ENCODE measurements around the gene JCAD. TPM values are rescaled to one million over a fixed set of nuclear protein-coding genes. Genes with fewer than 3 reads are reported as not detected.
"Not testable (repeated sequence)": the region's sequence is repeated elsewhere in the genome, so short reads cannot be mapped to it uniquely, and the experiment has no call there.

JCAD gene
- total RNA-seq, 2 experiments from 2014 or later: not detected

- no peak overlapping the region for H3K27ac Mint-ChIP-seq
- CTCF ChIA-PET: interaction anchor here (0.6 to 1.6 kb wide), 11 partner anchors 13 to 590 kb away, joined by 3 to 7 read pairs (median 3); no protein-coding TSS in a partner anchor
These were observed 58.4 kb downstream of the JCAD start for GRCh38 chr10:30000802-30001571.

DNA sequence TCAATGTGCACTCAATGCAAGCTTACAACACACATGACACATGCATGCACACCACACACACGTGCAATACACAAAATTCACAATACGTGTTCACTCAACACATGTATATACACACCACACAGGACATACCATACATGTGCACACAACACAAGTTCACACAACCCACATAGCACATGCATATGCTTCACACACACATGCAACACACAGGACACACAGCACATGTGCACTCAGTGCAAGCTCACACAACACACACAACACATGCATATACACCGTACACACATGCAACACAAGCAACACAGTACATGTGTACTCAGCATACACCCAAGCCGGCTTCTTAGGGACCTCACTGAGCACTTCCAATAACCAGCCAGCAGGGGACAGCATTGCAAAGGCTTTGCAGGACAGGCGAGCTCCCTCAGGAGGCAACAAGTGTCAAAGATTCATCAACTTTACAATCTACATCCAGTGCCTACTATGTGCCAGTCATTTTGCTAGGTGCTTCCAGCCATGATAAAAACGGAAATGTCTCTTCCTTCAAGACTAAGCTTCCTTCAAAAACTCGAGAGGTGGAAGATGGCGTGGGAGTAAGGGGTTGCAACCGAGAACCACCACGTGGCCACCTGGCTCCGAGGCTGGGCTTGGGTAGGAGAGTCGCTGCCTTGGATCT is 61.1 kb downstream of the JCAD start:
- peaks cover 9% of the 10 kb centered on the region for H3K4me1 Mint-ChIP-seq
- ChIA-PET POLR2A (interaction anchor here (0.6 kb wide), 1 partner anchor 85 kb away, joined by 4 read pairs; no protein-coding TSS in a partner anchor), CTCF (interaction anchor here (0.5 to 1.9 kb wide), 20 partner anchors 13 to 1467 kb away, joined by 3 to 9 read pairs (median 4); no protein-coding TSS in a partner anchor)
- ATAC-seq (peak; percentile 82), DNase-seq (peak; percentile 86)
- no peak overlapping the region for H3K27ac Mint-ChIP-seq
- H3K36me3 Mint-ChIP-seq (ENCODE audit: low read depth): no peaks in the 10 kb centered on the region
- peaks cover 33% of the 10 kb centered on the region for H3K27me3 Mint-ChIP-seq
- H3K4me3 Mint-ChIP-seq: no peak overlapping the region
- intact Hi-C loops (cut with DNase I, micrococcal nuclease): loop anchor here (1.0 to 2.0 kb wide), 3 partner anchors 243 to 593 kb away; no protein-coding TSS in a partner anchor
- no peaks in the 10 kb centered on the region for H3K9me3 Mint-ChIP-seq (ENCODE audit: low read depth)

More at GRCh38 chr10:30000802-30001571, 58.4 kb downstream of the JCAD start:
- Mint-ChIP-seq H3K9me3 (ENCODE audit: low read depth) (no peaks in the 10 kb centered on the region), H3K36me3 (ENCODE audit: low read depth) (no peaks in the 10 kb centered on the region), H3K4me1 (peaks cover 9% of the 10 kb centered on the region), H3K27me3 (peaks cover 30% of the 10 kb centered on the region), H3K4me3 (no peak overlapping the region)
- POLR2A ChIA-PET: no interaction called here
- intact Hi-C loops (cut with DNase I, micrococcal nuclease): no loop called here
- no peak for DNase-seq
- no peak for ATAC-seq

DNA sequence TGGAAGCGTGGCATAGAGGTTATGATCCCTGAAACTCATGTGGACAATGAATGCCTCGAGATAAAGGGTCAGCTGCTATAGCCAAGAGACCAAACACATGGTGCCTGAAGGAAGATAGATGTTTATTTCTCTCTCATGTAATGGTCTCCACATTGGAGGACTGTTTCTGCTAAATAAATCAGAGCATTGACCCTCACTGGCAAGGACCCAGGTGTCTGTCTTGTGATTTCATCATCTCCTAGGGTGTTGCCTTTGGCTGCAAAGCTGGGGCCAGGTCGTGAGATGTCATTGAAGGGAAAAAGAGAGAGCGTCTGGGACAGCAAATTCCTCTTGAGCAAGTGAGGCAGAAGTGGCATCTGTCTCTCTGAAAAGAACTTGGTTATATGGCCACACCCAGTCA is 64.6 kb downstream of the JCAD start:
- Mint-ChIP-seq H3K4me1 (no peaks in the 10 kb centered on the region), H3K27ac (no peak overlapping the region), H3K9me3 (ENCODE audit: low read depth) (no peaks in the 10 kb centered on the region), H3K27me3 (peaks cover 33% of the 10 kb centered on the region), H3K4me3 (no peak overlapping the region), H3K36me3 (ENCODE audit: low read depth) (no peaks in the 10 kb centered on the region)
- DNase-seq: no peak
- ChIA-PET CTCF (no interaction called here), POLR2A (no interaction called here)
- intact Hi-C loops (cut with DNase I, micrococcal nuclease): no loop called here
- ATAC-seq: no peak

GRCh38 chr10:29993319-29993915 is 66.0 kb downstream of the JCAD start:
- H3K4me1 Mint-ChIP-seq: no peaks in the 10 kb centered on the region
- no peaks in the 10 kb centered on the region for H3K36me3 Mint-ChIP-seq (ENCODE audit: low read depth)
- CTCF ChIA-PET: no interaction called here
- H3K27ac Mint-ChIP-seq: no peak overlapping the region
- POLR2A ChIA-PET: no interaction called here
- no peak for ATAC-seq
- peaks cover 33% of the 10 kb centered on the region for H3K27me3 Mint-ChIP-seq
- intact Hi-C loops (cut with DNase I, micrococcal nuclease): no loop called here
- H3K9me3 Mint-ChIP-seq (ENCODE audit: low read depth): no peaks in the 10 kb centered on the region
- no peak for DNase-seq
- H3K4me3 Mint-ChIP-seq: no peak overlapping the region

DNA sequence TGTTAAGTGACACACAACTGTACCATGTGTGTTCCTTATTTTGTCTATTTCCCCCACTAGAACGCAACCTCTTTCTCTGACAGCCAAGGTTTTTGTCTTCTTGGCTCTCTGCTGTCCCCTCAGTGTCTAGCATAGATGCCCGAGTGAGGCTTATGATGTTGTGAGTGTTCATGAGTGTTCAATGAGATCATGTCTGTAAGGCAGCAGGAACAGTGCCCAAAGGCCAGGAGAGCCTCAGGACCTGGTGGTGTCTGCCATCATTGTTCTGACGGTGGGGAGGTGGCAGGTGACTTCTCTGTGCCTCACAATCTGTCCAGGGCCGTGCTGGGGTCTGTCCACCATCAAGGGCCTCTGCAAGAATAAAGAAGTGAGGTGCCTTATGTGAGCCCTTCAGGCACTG is 66.5 kb downstream of the JCAD start:
- intact Hi-C loops (cut with DNase I, micrococcal nuclease): no loop called here
- H3K27ac Mint-ChIP-seq: no peak overlapping the region
- ChIA-PET CTCF (no interaction called here), POLR2A (no interaction called here)
- peaks cover 28% of the 10 kb centered on the region for H3K27me3 Mint-ChIP-seq
- no peak for DNase-seq
- H3K4me3 Mint-ChIP-seq: no peak overlapping the region
- ATAC-seq: no peak
- no peaks in the 10 kb centered on the region for H3K9me3 Mint-ChIP-seq (ENCODE audit: low read depth)
- H3K4me1 Mint-ChIP-seq: no peaks in the 10 kb centered on the region
- H3K36me3 Mint-ChIP-seq (ENCODE audit: low read depth): no peaks in the 10 kb centered on the region

DNA sequence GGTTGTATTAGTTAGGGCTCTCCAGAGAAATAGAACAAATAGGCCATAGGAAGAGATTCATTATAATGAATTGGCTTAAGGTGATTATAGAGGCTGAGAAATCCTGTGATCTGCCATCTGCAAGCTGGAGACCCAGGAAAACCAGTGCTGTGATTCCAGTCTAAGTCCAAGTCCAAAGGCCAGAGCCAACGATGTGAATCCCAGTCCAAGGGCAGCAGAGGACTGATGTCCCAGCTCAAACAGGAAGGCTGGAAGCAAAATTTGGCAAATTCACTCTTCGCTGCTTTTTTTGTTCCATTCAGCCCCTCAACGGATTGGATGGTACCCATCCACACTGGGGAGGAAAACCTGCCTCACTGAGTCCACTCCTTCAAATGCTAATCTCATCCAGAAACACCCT is 68.0 kb downstream of the JCAD start:
- Mint-ChIP-seq H3K27ac (no peak overlapping the region), H3K36me3 (ENCODE audit: low read depth) (no peaks in the 10 kb centered on the region), H3K27me3 (peaks cover 17% of the 10 kb centered on the region), H3K4me1 (no peaks in the 10 kb centered on the region), H3K4me3 (no peak overlapping the region), H3K9me3 (ENCODE audit: low read depth) (no peaks in the 10 kb centered on the region)
- intact Hi-C loops (cut with DNase I, micrococcal nuclease): no loop called here
- POLR2A ChIA-PET: no interaction called here
- DNase-seq (no peak), ATAC-seq (no peak)
- CTCF ChIA-PET: no interaction called here

GRCh38 chr10:29987471-29987870 is 71.9 kb downstream of the JCAD start:
- H3K4me1 Mint-ChIP-seq: no peaks in the 10 kb centered on the region
- H3K27me3 Mint-ChIP-seq: peaks cover 7% of the 10 kb centered on the region
- no peak overlapping the region for H3K27ac Mint-ChIP-seq
- ChIA-PET POLR2A (no interaction called here), CTCF (no interaction called here)
- no peak for ATAC-seq
- peaks cover 6% of the 10 kb centered on the region for H3K9me3 Mint-ChIP-seq (ENCODE audit: low read depth)
- intact Hi-C loops (cut with DNase I, micrococcal nuclease): no loop called here
- no peak overlapping the region for H3K4me3 Mint-ChIP-seq
- DNase-seq: no peak
- no peaks in the 10 kb centered on the region for H3K36me3 Mint-ChIP-seq (ENCODE audit: low read depth)

DNA sequence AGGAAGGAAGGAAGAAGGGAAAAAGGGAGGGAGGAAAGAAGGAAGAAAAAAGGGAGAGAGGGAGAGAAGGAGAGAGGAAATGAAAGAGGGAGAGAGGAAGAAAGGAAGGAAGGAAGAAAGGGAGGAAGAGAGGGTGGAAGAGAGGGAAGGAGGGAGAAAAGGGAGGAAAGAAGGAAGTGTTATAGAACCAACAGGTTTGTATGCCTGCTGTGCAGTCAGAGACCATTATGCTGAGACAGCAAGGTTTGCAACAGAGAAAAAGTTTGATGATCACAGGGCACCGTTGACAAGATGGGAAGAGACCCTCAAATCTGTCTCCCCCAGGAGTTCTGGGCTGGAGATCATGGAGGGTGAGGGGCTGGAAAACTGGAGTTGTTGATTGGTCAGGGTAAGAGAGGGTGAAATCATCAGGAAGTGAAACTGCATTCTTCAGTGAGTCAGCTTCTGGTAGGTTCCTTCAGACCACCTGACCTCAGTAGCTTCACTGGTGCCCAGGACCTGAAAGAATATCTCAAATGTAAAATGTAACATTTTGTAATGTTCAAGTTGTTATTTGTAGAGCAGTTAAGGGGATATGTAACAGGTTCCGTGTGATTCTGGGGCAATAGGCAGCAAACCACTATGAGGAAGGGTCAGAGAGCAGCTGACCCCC is 76.3 kb downstream of the JCAD start:
- peaks cover 4% of the 10 kb centered on the region for H3K27me3 Mint-ChIP-seq
- no peak overlapping the region for H3K4me3 Mint-ChIP-seq
- H3K36me3 Mint-ChIP-seq (ENCODE audit: low read depth): no peaks in the 10 kb centered on the region
- no peak overlapping the region for H3K27ac Mint-ChIP-seq
- ChIA-PET POLR2A (no interaction called here), CTCF (no interaction called here)
- no peak for ATAC-seq
- peaks cover 9% of the 10 kb centered on the region for H3K9me3 Mint-ChIP-seq (ENCODE audit: low read depth)
- no peaks in the 10 kb centered on the region for H3K4me1 Mint-ChIP-seq
- DNase-seq: no peak
- intact Hi-C loops (cut with DNase I, micrococcal nuclease): no loop called here

DNA sequence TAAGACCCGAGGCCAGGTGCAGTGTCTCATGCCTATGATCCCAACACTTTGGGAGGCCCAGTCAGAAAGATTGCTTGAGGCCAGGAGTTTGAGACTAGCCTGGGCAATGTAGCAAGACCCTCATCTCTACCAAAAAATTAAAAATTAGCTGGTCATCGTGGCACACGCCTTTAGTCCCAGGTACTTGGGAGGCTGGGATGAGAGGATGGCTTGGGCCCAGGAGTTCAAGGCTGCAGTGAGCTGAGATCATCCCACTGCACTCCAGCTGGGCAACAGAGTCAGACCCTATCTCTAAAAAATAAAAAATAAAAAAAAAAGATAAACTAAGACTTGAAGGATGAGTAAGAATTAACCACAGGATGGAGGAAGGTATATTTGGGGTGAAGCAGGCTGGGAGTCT is 77.9 kb downstream of the JCAD start:
- Mint-ChIP-seq H3K4me3 (no peak overlapping the region), H3K36me3 (ENCODE audit: low read depth) (no peaks in the 10 kb centered on the region), H3K27ac (no peak overlapping the region), H3K4me1 (no peaks in the 10 kb centered on the region), H3K27me3 (peaks cover 8% of the 10 kb centered on the region), H3K9me3 (ENCODE audit: low read depth) (peaks cover 9% of the 10 kb centered on the region)
- intact Hi-C loops (cut with DNase I, micrococcal nuclease): no loop called here
- ChIA-PET CTCF (interaction anchor here (0.6 kb wide), 1 partner anchor 251 kb away, joined by 3 read pairs; no protein-coding TSS in a partner anchor), POLR2A (no interaction called here)
- DNase-seq (no peak), ATAC-seq (no peak)

- DNase-seq: no peak
- H3K4me3 Mint-ChIP-seq: no peak overlapping the region
- intact Hi-C loops (cut with DNase I, micrococcal nuclease): no loop called here
- ATAC-seq: no peak
- H3K36me3 Mint-ChIP-seq (ENCODE audit: low read depth): no peaks in the 10 kb centered on the region
- peaks cover 9% of the 10 kb centered on the region for H3K9me3 Mint-ChIP-seq (ENCODE audit: low read depth)
- no peaks in the 10 kb centered on the region for H3K4me1 Mint-ChIP-seq
- H3K27me3 Mint-ChIP-seq: peaks cover 10% of the 10 kb centered on the region
- H3K27ac Mint-ChIP-seq: no peak overlapping the region
- POLR2A ChIA-PET: no interaction called here
- CTCF ChIA-PET: no interaction called here
These were observed 79.3 kb downstream of the JCAD start for GRCh38 chr10:29980084-29980483.

DNA sequence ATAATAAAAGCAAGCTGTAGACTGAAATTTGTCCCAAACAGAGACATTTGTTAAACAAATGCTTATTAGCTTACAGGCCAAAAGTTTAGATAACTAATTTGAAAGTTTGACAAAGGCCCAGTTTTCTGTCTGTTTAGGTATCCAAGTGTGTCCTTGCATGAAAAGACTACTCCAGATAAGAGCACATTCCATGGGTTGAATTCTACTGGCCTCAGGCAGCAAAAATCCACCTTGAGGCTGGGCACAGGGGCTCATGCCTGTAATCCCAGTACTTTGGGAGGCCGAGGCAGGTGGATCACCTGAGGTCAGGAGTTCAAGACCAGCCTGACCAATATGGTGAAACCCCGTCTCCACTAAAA is 80.0 kb downstream of the JCAD start:
- peaks cover 13% of the 10 kb centered on the region for H3K27me3 Mint-ChIP-seq
- H3K27ac Mint-ChIP-seq; H3K9me3 Mint-ChIP-seq (ENCODE audit: low read depth); DNase-seq; H3K36me3 Mint-ChIP-seq (ENCODE audit: low read depth); H3K4me3 Mint-ChIP-seq; H3K4me1 Mint-ChIP-seq; POLR2A ChIA-PET; ATAC-seq; intact Hi-C loops (cut with DNase I, micrococcal nuclease): not testable (repeated sequence)
- CTCF ChIA-PET: interaction anchor here (0.9 kb wide), 1 partner anchor 19 kb away, joined by 3 read pairs; no protein-coding TSS in a partner anchor

All from activated CD4-positive, alpha-beta T cell treated with anti-CD3 and anti-CD28 coated beads for 36 hours (primary cell).